ENCODE results near the gene FAM13A. TPM values are rescaled to one million over a fixed set of nuclear protein-coding genes. Genes with fewer than 3 reads are reported as not detected.
A peak's percentile ranks its signal among the peaks of the same experiment; 100 is the strongest.

Gene FAM13A
- total and polyA plus RNA-seq, 2 of the 4 experiments (the other 2 are of a cell fraction): 13.1 to 22.0 TPM

GRCh38 chr4:88981556-88981955, 75.4 kb downstream of the FAM13A start:
- intact Hi-C loops (cut with micrococcal nuclease): no loop called here
- no peaks in the 10 kb centered on the region for H3K27me3 ChIP-seq (ENCODE audit: control insufficient read depth, insufficient read depth, low read length)
- no peak overlapping the region for H4K91ac ChIP-seq (ENCODE audit: insufficient read depth, low read depth, low read length)
- no peak overlapping the region for H3K4me3 ChIP-seq (ENCODE audit: insufficient read depth, low read depth, low read length)
- no peak overlapping the region for H2BK5ac ChIP-seq (ENCODE audit: low read depth, low read length, poor library complexity, severe bottlenecking)
- H2AK5ac ChIP-seq (ENCODE audit: low read depth, low read length): no peak overlapping the region
- no peak overlapping the region for H2BK120ac ChIP-seq (ENCODE audit: low read depth, low read length)
- no peak overlapping the region for H2BK20ac ChIP-seq (ENCODE audit: low read depth, low read length)
- BruUV-seq (replicated peaks): no TSS peak
- dilution Hi-C loops (cut with HindIII; ENCODE audit: low sequenced_read_pairs, unreplicated experiment): no loop called here
- H3K9ac ChIP-seq (ENCODE audit: low read depth, low read length): no peak overlapping the region
- no peaks in the 10 kb centered on the region for H3K36me3 ChIP-seq (ENCODE audit: control insufficient read depth, insufficient read depth, low read length)
- ATAC-seq (ENCODE audit: low read depth): no peak
- H3K14ac ChIP-seq (replicated peaks; ENCODE audit: low read depth, low read length): no peak overlapping the region
- in situ Hi-C loops (cut with MboI; ENCODE audit: low sequenced_read_pairs): no loop called here
- DNase-seq: peak; percentile 35
- H4K5ac ChIP-seq (ENCODE audit: low read depth, low read length): no peak overlapping the region
- H3K9me1 ChIP-seq (ENCODE audit: insufficient read depth, low read length): peaks cover 3% of the 10 kb centered on the region; the same call in 1 of the 2 replicates
- ChIA-PET POLR2A (ENCODE audit: unreplicated experiment) (no interaction called here), CTCF (no interaction called here)
- no peak overlapping the region for H3K56ac ChIP-seq (ENCODE audit: extremely low read depth, insufficient read depth, low read length)
- no peak overlapping the region for H3K27ac ChIP-seq (ENCODE audit: insufficient read depth, low read length)
- H3K9me3 ChIP-seq (ENCODE audit: control insufficient read depth, insufficient read depth, low read length): no peaks in the 10 kb centered on the region
- no peak overlapping the region for H2AFZ ChIP-seq (replicated peaks; ENCODE audit: low read length, poor library complexity)
- no peak overlapping the region for H3K23ac ChIP-seq (ENCODE audit: low read depth, low read length)
- no peak overlapping the region for H2AK9ac ChIP-seq (replicated peaks; ENCODE audit: low read depth, low read length, poor library complexity)
- TF ChIP-seq SMC3 (IDR thresholded peaks at IDR 0.05; ENCODE audit: low read depth, low read length) (no peak), RAD21 (IDR thresholded peaks at IDR 0.05; ENCODE audit: low read length) (no peak), CHD1 (IDR thresholded peaks at IDR 0.05; ENCODE audit: low read depth, low read length) (no peak), MAFK (IDR thresholded peaks at IDR 0.05; ENCODE audit: low read depth, low read length) (no peak), FOS (IDR thresholded peaks at IDR 0.05; ENCODE audit: low read depth, low read length) (no peak), NFE2L2 (IDR thresholded peaks at IDR 0.05; ENCODE audit: low read depth, low read length) (no peak), POLR2A (IDR thresholded peaks at IDR 0.05; ENCODE audit: low read depth, low read length) (no peak)
- H3K4ac ChIP-seq (ENCODE audit: low read depth, low read length): no peak overlapping the region
- H2BK15ac ChIP-seq (ENCODE audit: low read depth, low read length): no peak overlapping the region
- H3K79me1 ChIP-seq (ENCODE audit: low read depth in 1 of 2, low read length in 2 of 2): no peaks in the 10 kb centered on the region; a peak in 1 of 4 replicates
- no CpG with 5 or more reads among the region's 2 CpGs for WGBS, 2 experiments (ENCODE audit: extremely low coverage in 2 of 2, insufficient read length in 1 of 2)
- no peak overlapping the region for H3K18ac ChIP-seq (ENCODE audit: low read depth, low read length)
- no peak overlapping the region for H3K4me2 ChIP-seq (ENCODE audit: low read depth, low read length)
- no peaks in the 10 kb centered on the region for H4K20me1 ChIP-seq (ENCODE audit: insufficient read depth, low read length)
- H3K4me1 ChIP-seq (ENCODE audit: control insufficient read depth, insufficient read depth, low read length): peaks cover 3% of the 10 kb centered on the region
- no peak overlapping the region for H4K8ac ChIP-seq (ENCODE audit: low read depth in 2 of 2, low read length in 2 of 2)

All from IMR-90 (cell line).